PC-3 (cell line): Measurements from ENCODE around the gene KRTAP12-1. TPM values are rescaled to one million over a fixed set of nuclear protein-coding genes. Genes with fewer than 3 reads are reported as not detected.

ENCODE experiments used
- ATAC-seq: fragments of 200-7000 bp; cut with Tn5 transposase; 2 replicates; pipeline ENCODE4 v1.9.1; 2020; ENCODE audit warnings: mild to moderate bottlenecking, moderate library complexity
- BruUV-seq: library from RNA; stranded (reverse); fragments of 400-500 nt; replicated peaks from 2 replicates; lab custom pipeline; 2021; lab: Mats Ljungman, UMichigan
- CTCF ChIA-PET: fragments of 300-600 bp; sonication (Branson Sonifier 250); formaldehyde crosslinking; loops from one replicate; lab custom pipeline; 2022; ENCODE audit warnings: antibody characterized with exemption; lab: Charles Lee
- POLR2A ChIA-PET: fragments of 300-600 bp; sonication (Branson Sonifier 250); formaldehyde crosslinking; loops from one replicate; lab custom pipeline; 2022; ENCODE audit warnings: antibody characterized with exemption; ENCODE audit not compliant: unreplicated experiment; lab: Charles Lee
- DNase-seq: peaks from one replicate; pipeline ENCODE4 v3.0.0-alpha.2; 2015
- H2AFZ ChIP-seq: fragments of 300-600 bp; sonication (generic); 2 replicates; pipeline ENCODE4 v1.6.0; 2016; ENCODE audit warnings: antibody characterized with exemption, low read length
- H3F3A ChIP-seq: fragments of 300-600 bp; sonication (generic); one replicate; pipeline ENCODE4 v1.6.0; 2017; ENCODE audit warnings: antibody characterized with exemption, low read length, control low read depth, mild to moderate bottlenecking; ENCODE audit not compliant: unreplicated experiment
- H3K27ac ChIP-seq: fragments of 300-600 bp; sonication (generic); 2 replicates; pipeline ENCODE4 v1.5.1; 2016; ENCODE audit warnings: mild to moderate bottlenecking, low read length
- H3K27me3 ChIP-seq: fragments of 300-600 bp; sonication (generic); 2 replicates; pipeline ENCODE4 v1.6.1; 2016; ENCODE audit warnings: low read length, mixed read lengths
- H3K36me3 ChIP-seq: fragments of 300-600 bp; sonication (generic); 2 replicates; pipeline ENCODE4 v1.6.1; 2016; ENCODE audit warnings: low read depth, mixed run types, low read length, mixed read lengths
- H3K4me1 ChIP-seq: fragments of 300-600 bp; sonication (generic); 2 replicates; pipeline ENCODE4 v1.5.1; 2016; ENCODE audit warnings: low read length; ENCODE audit not compliant: insufficient read depth
- H3K4me2 ChIP-seq: fragments of 300-600 bp; sonication (generic); 2 replicates; pipeline ENCODE4 v1.6.0; 2016; ENCODE audit warnings: low read length
- H3K4me3 ChIP-seq: fragments of 300-600 bp; sonication (generic); 2 replicates; pipeline ENCODE4 v1.5.1; 2016; ENCODE audit warnings: mild to moderate bottlenecking, low read length, mixed read lengths
- H3K79me2 ChIP-seq: fragments of 300-600 bp; sonication (generic); 2 replicates; pipeline ENCODE4 v1.6.1; 2017; ENCODE audit warnings: low read length, mixed read lengths
- H3K9ac ChIP-seq: fragments of 300-600 bp; sonication (generic); 2 replicates; pipeline ENCODE4 v1.6.0; 2016; ENCODE audit warnings: mild to moderate bottlenecking, low read length
- H3K9me2 ChIP-seq: fragments of 300-600 bp; sonication (generic); replicated peaks from 2 replicates; pipeline ENCODE4 v1.6.1; 2016; ENCODE audit warnings: mixed run types, low read length, mixed read lengths
- H3K9me3 ChIP-seq: fragments of 300-600 bp; sonication (generic); 2 replicates; pipeline ENCODE4 v1.6.1; 2016; ENCODE audit warnings: low read length, mixed read lengths
- H4K20me1 ChIP-seq: fragments of 300-600 bp; sonication (generic); 2 replicates; pipeline ENCODE4 v1.6.1; 2016; ENCODE audit warnings: low read length, mixed read lengths
- CTCF ChIP-seq: fragments of 300-600 bp; sonication (generic); conservative IDR thresholded peaks from 2 replicates; pipeline ENCODE4 v1.5.1; 2017; ENCODE audit warnings: antibody characterized with exemption, low read depth, mild to moderate bottlenecking, low read length
- EZH2 ChIP-seq: fragments of 300-600 bp; sonication (generic); IDR thresholded peaks from one replicate; pipeline ENCODE4 v1.6.1; 2017; ENCODE audit warnings: antibody characterized with exemption, mild to moderate bottlenecking, low read length; ENCODE audit not compliant: unreplicated experiment
- EZH2phosphoT487 ChIP-seq: fragments of 300-600 bp; sonication (generic); IDR thresholded peaks from 2 replicates; pipeline ENCODE4 v1.6.1; 2018; ENCODE audit warnings: mild to moderate bottlenecking, antibody characterized with exemption, low read length, borderline replicate concordance
- intact Hi-C: fragments of 100-400 bp; cut with micrococcal nuclease; formaldehyde crosslinking; loops from 2 replicates; pipeline ENCODE4 v1.9.0; 2023
- total RNA-seq: library from RNA; depleted of rRNA; stranded (reverse); fragments of >200 nt; gene quantifications from 2 replicates; pipeline ENCODE4 v1.2.3, GENCODE V29; 2014

KRTAP12-1 gene
- total RNA-seq, 1 experiment from 2014 or later, result 0.62 TPM

- Histone ChIP-seq H3K36me3 (no peaks in the 10 kb centered on the region), H3F3A (no peaks in the 10 kb centered on the region), H3K79me2 (no peaks in the 10 kb centered on the region), H3K4me2 (no peak overlapping the region), H3K4me1 (no peaks in the 10 kb centered on the region), H3K9ac (no peak overlapping the region), H3K27ac (no peak overlapping the region), H3K4me3 (no peak overlapping the region), H3K9me2 (no peaks in the 10 kb centered on the region), H4K20me1 (no peaks in the 10 kb centered on the region), H2AFZ (no peak overlapping the region), H3K27me3 (no peaks in the 10 kb centered on the region), H3K9me3 (no peaks in the 10 kb centered on the region)
- no peak for DNase-seq
- TF ChIP-seq CTCF, result no peak
- no peak for TF ChIP-seq EZH2
- no peak for TF ChIP-seq EZH2phosphoT487
- intact Hi-C loops, result no loop called here
- ATAC-seq, result no peak
- CTCF ChIA-PET, result no interaction called here
- POLR2A ChIA-PET, result no interaction called here
- no TSS peak for BruUV-seq
Measured at GRCh38 chr21:44681152-44681551, 811 bp downstream of the KRTAP12-1 start.

GRCh38 chr21:44677881-44678280 lies 4.1 kb downstream of the KRTAP12-1 start:
- no peaks in the 10 kb centered on the region for H3K4me1 ChIP-seq
- H3K27ac ChIP-seq, result no peak overlapping the region
- DNase-seq (no peak), ATAC-seq (no peak)
- no TSS peak for BruUV-seq
- no peaks in the 10 kb centered on the region for H3F3A ChIP-seq
- H3K36me3 ChIP-seq, result no peaks in the 10 kb centered on the region
- H3K4me2 ChIP-seq, result no peak overlapping the region
- H3K4me3 ChIP-seq, result no peak overlapping the region
- H3K27me3 ChIP-seq, result no peaks in the 10 kb centered on the region
- no peaks in the 10 kb centered on the region for H3K79me2 ChIP-seq
- H4K20me1 ChIP-seq, result no peaks in the 10 kb centered on the region
- POLR2A ChIA-PET, result no interaction called here
- intact Hi-C loops, result no loop called here
- no peak overlapping the region for H3K9ac ChIP-seq
- CTCF ChIA-PET, result no interaction called here
- H3K9me3 ChIP-seq, result peaks cover 11% of the 10 kb centered on the region; the same call in 1 of the 2 replicates
- H3K9me2 ChIP-seq, result no peaks in the 10 kb centered on the region
- TF ChIP-seq EZH2 (no peak), EZH2phosphoT487 (no peak), CTCF (no peak)
- no peak overlapping the region for H2AFZ ChIP-seq

DNA sequence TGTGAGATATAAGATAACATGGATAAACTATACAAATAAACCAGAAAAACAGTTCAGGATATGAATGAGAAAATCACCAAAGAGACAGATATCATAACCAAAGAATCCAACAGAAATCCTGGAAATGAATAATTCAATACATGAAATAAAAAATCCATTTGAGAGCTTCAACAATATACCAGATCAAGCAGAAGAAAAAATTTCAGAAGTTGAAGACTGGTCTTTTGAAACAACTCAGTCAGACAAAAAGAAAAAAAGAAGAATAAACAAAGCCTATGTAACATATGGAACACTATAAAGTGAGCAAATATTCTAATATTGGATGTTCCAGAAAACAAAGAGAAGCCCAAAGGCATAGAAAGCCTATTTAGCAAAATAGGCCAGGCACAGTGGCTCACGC lies 10.1 kb downstream of the KRTAP12-1 start:
- H3K4me1 ChIP-seq, result peaks cover 4% of the 10 kb centered on the region; the same call in 1 of the 2 replicates
- ChIA-PET POLR2A (no interaction called here), CTCF (no interaction called here)
- DNase-seq, result no peak
- no peak overlapping the region for H3K4me3 ChIP-seq
- no peak overlapping the region for H3K4me2 ChIP-seq
- H3K9me2 ChIP-seq, result no peaks in the 10 kb centered on the region
- no peak overlapping the region for H2AFZ ChIP-seq
- no peak for ATAC-seq
- no peak overlapping the region for H3K9ac ChIP-seq
- H3K27ac ChIP-seq, result no peak overlapping the region
- no peaks in the 10 kb centered on the region for H3K79me2 ChIP-seq
- no peaks in the 10 kb centered on the region for H3F3A ChIP-seq
- intact Hi-C loops, result no loop called here
- H4K20me1 ChIP-seq, result no peaks in the 10 kb centered on the region
- no peaks in the 10 kb centered on the region for H3K27me3 ChIP-seq
- TF ChIP-seq CTCF (no peak), EZH2phosphoT487 (no peak), EZH2 (no peak)
- H3K36me3 ChIP-seq, result no peaks in the 10 kb centered on the region; the same call in 1 of the 2 replicates
- peaks cover 17% of the 10 kb centered on the region; the same call in 1 of the 2 replicates for H3K9me3 ChIP-seq
- BruUV-seq, result no TSS peak
